WTC11 (cell line): Measurements from ENCODE around the gene KRT7. TPM values are rescaled to one million over a fixed set of nuclear protein-coding genes. Genes with fewer than 3 reads are reported as not detected.

ENCODE experiments used
- ATAC-seq: fragments of 200-7000 bp; cut with Tn5 transposase; 2 replicates; pipeline ENCODE4 v1.10.0; 2021; ENCODE audit warnings: mild to moderate bottlenecking, moderate library complexity
- CTCF ChIA-PET: fragments of 300-600 bp; sonication (Branson Sonifier 250); formaldehyde crosslinking; loops from one replicate; lab custom pipeline; 2021; ENCODE audit warnings: antibody characterized with exemption; lab: Charles Lee
- POLR2A ChIA-PET: fragments of 350-600 bp; sonication (Branson Sonifier 250); formaldehyde crosslinking; loops from one replicate; lab custom pipeline; 2021; ENCODE audit warnings: antibody characterized with exemption; lab: Charles Lee
- DNase-seq: peaks from one replicate; pipeline ENCODE4 v3.0.0; 2021; ENCODE audit warnings: low spot score
- H3K27ac Mint-ChIP-seq: 2 replicates; pipeline ENCODE4 v1.8.0; 2021; ENCODE audit warnings: mixed read lengths
- H3K27me3 Mint-ChIP-seq: 2 replicates; pipeline ENCODE4 v1.8.0; 2021; ENCODE audit warnings: low read depth, mild to moderate bottlenecking, moderate library complexity, mixed read lengths
- H3K36me3 Mint-ChIP-seq: 2 replicates; pipeline ENCODE4 v1.8.0; 2021; ENCODE audit warnings: mixed read lengths
- H3K4me1 Mint-ChIP-seq: 2 replicates; pipeline ENCODE4 v1.8.0; 2022; ENCODE audit warnings: mixed read lengths
- H3K4me3 Mint-ChIP-seq: 2 replicates; pipeline ENCODE4 v1.8.0; 2021; ENCODE audit warnings: mild to moderate bottlenecking, moderate library complexity, mixed read lengths
- H3K9me3 Mint-ChIP-seq: 2 replicates; pipeline ENCODE4 v1.8.0; 2021; ENCODE audit warnings: mixed read lengths
- AR ChIP-seq: fragments of 250-450 bp; sonication (Bioruptor Pico); IDR thresholded peaks from 2 replicates; pipeline ENCODE4 v1.9.0; 2021; ENCODE audit warnings: mild to moderate bottlenecking
- ATF1 ChIP-seq: sonication (generic); formaldehyde crosslinking; IDR thresholded peaks from 2 replicates; pipeline ENCODE4 v1.8.1; 2023; ENCODE audit warnings: mild to moderate bottlenecking, moderate library complexity, missing genetic modification reagents
- CBFB ChIP-seq: sonication (generic); formaldehyde crosslinking; IDR thresholded peaks from 2 replicates; pipeline ENCODE4 v1.8.1; 2022; ENCODE audit warnings: mild to moderate bottlenecking, low read depth, missing genetic modification reagents
- E2F4 ChIP-seq: sonication (generic); formaldehyde crosslinking; IDR thresholded peaks from 2 replicates; pipeline ENCODE4 v1.8.1; 2022; ENCODE audit warnings: low read depth, mild to moderate bottlenecking, moderate library complexity, missing genetic modification reagents, borderline replicate concordance
- ELF4 ChIP-seq: sonication (generic); formaldehyde crosslinking; IDR thresholded peaks from 2 replicates; pipeline ENCODE4 v1.8.1; 2022; ENCODE audit warnings: low read depth, mild to moderate bottlenecking, moderate library complexity, missing genetic modification reagents
- FOXJ3 ChIP-seq: sonication (generic); formaldehyde crosslinking; IDR thresholded peaks from 2 replicates; pipeline ENCODE4 v1.9.0; 2021; ENCODE audit warnings: missing genetic modification reagents, mild to moderate bottlenecking, borderline replicate concordance
- FOXK1 ChIP-seq: sonication (generic); formaldehyde crosslinking; IDR thresholded peaks from 2 replicates; pipeline ENCODE4 v1.8.0; 2022; ENCODE audit warnings: mild to moderate bottlenecking, moderate library complexity, missing genetic modification reagents
- HMGA2 ChIP-seq: fragments of 250-450 bp; sonication (Bioruptor Pico); IDR thresholded peaks from 2 replicates; pipeline ENCODE4 v1.4.0; 2021; ENCODE audit warnings: mild to moderate bottlenecking, moderate library complexity
- HMGXB4 ChIP-seq: sonication (generic); formaldehyde crosslinking; IDR thresholded peaks from 2 replicates; pipeline ENCODE4 v1.8.1; 2023; ENCODE audit warnings: mild to moderate bottlenecking, moderate library complexity, missing genetic modification reagents
- IRF1 ChIP-seq: sonication (generic); formaldehyde crosslinking; IDR thresholded peaks from 2 replicates; pipeline ENCODE4 v1.8.0; 2023; ENCODE audit warnings: missing genetic modification reagents
- NFATC4 ChIP-seq: fragments of 250-450 bp; sonication (Bioruptor Pico); IDR thresholded peaks from 2 replicates; pipeline ENCODE4 v1.9.0; 2021; ENCODE audit warnings: mild to moderate bottlenecking
- NFE2L1 ChIP-seq: sonication (generic); formaldehyde crosslinking; IDR thresholded peaks from 2 replicates; pipeline ENCODE4 v1.8.1; 2023; ENCODE audit warnings: missing genetic modification reagents
- NR1H2 ChIP-seq: sonication (generic); formaldehyde crosslinking; IDR thresholded peaks from 2 replicates; pipeline ENCODE4 v1.9.0; 2021; ENCODE audit warnings: mild to moderate bottlenecking, moderate library complexity, missing genetic modification reagents
- PRRX2 ChIP-seq: fragments of 250-450 bp; sonication (Bioruptor Pico); IDR thresholded peaks from 2 replicates; pipeline ENCODE4 v1.8.0; 2021; ENCODE audit warnings: mild to moderate bottlenecking
- SOX15 ChIP-seq: fragments of 250-450 bp; sonication (Bioruptor Pico); IDR thresholded peaks from 2 replicates; pipeline ENCODE4 v1.9.0; 2021; ENCODE audit warnings: mild to moderate bottlenecking
- USF1 ChIP-seq: sonication (generic); formaldehyde crosslinking; IDR thresholded peaks from 2 replicates; pipeline ENCODE4 v1.8.0; 2022; ENCODE audit warnings: mild to moderate bottlenecking, missing genetic modification reagents
- ZNF281 ChIP-seq: sonication (generic); formaldehyde crosslinking; IDR thresholded peaks from 2 replicates; pipeline ENCODE4 v1.8.0; 2023; ENCODE audit warnings: mild to moderate bottlenecking, missing genetic modification reagents
- ZNF416 ChIP-seq: fragments of 250-450 bp; sonication (Bioruptor Pico); IDR thresholded peaks from 2 replicates; pipeline ENCODE4 v1.9.0; 2021; ENCODE audit warnings: mild to moderate bottlenecking, inconsistent platforms
- ZNF532 ChIP-seq: fragments of 250-450 bp; sonication (Bioruptor Pico); IDR thresholded peaks from 2 replicates; pipeline ENCODE4 v1.9.0; 2021; ENCODE audit warnings: mild to moderate bottlenecking, borderline replicate concordance
- ZNF671 ChIP-seq: fragments of 250-450 bp; sonication (Bioruptor Pico); IDR thresholded peaks from 2 replicates; pipeline ENCODE4 v1.8.0; 2021; ENCODE audit warnings: mild to moderate bottlenecking
- total RNA-seq: library from RNA; stranded (reverse); gene quantifications from 3 replicates; pipeline ENCODE4 v1.2.3, GENCODE V29; 2021

Gene KRT7
- total RNA-seq, 1 experiment from 2014 or later = 10.6 TPM

GRCh38 chr12:52227606-52228166 is 5.4 kb upstream of the KRT7 start (continued):
- TF ChIP-seq ZNF532 = no peak
- TF ChIP-seq CBFB = no peak
- no peak for TF ChIP-seq ZNF281 (CRISPR knock-in tag)
- TF ChIP-seq HMGA2 (CRISPR knock-in tag) = no peak
- TF ChIP-seq, all 79 proteins: peak for 0

DNA sequence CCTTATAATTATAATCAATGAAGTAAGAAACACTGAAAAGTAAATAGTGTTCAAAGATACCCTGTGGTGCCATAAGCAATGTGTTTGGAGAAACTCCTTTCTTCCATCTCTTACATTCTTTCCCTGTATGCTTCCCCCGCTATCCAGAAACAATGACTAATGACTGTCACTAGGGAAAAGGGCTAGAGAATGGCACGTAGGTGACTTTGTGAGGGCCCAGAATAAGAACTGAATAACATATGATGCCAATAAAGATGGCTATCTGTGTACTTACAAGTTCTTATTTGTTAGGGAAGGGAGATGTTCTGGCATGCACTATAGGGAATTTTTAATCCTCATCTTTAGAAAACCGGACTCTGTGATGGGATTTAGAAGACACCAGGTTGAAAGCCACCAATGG is 4.7 kb upstream of the KRT7 start:
- Mint-ChIP-seq H3K4me1 (peaks cover 22% of the 10 kb centered on the region), H3K4me3 (no peak overlapping the region), H3K27ac (no peak overlapping the region), H3K27me3 (peaks cover 38% of the 10 kb centered on the region), H3K36me3 (no peaks in the 10 kb centered on the region), H3K9me3 (no peaks in the 10 kb centered on the region)
- ChIA-PET CTCF (no interaction called here), POLR2A (no interaction called here)
- ATAC-seq (no peak), DNase-seq (no peak)
- TF ChIP-seq FOXJ3 (CRISPR knock-in tag) = no peak
- TF ChIP-seq ZNF671 (CRISPR knock-in tag) = no peak
- TF ChIP-seq IRF1 (CRISPR knock-in tag) = no peak
- no peak for TF ChIP-seq NR1H2 (CRISPR knock-in tag)
- TF ChIP-seq ELF4 (CRISPR knock-in tag) = no peak
- no peak for TF ChIP-seq AR (CRISPR knock-in tag)
- no peak for TF ChIP-seq PRRX2 (CRISPR knock-in tag)
- no peak for TF ChIP-seq NFE2L1 (CRISPR knock-in tag)
- TF ChIP-seq ATF1 (CRISPR knock-in tag) = no peak
- no peak for TF ChIP-seq HMGXB4 (CRISPR knock-in tag)
- TF ChIP-seq USF1 (CRISPR knock-in tag) = no peak
- TF ChIP-seq ZNF416 = no peak
- no peak for TF ChIP-seq ZNF281 (CRISPR knock-in tag)
- no peak for TF ChIP-seq E2F4
- no peak for TF ChIP-seq FOXK1 (CRISPR knock-in tag)
- no peak for TF ChIP-seq SOX15 (CRISPR knock-in tag)
- no peak for TF ChIP-seq NFATC4 (CRISPR knock-in tag)
